H1 (cell line): ENCODE measurements around the gene THBD. TPM values are rescaled to one million over a fixed set of nuclear protein-coding genes. Genes with fewer than 3 reads are reported as not detected.

Experiments
- CTCF ChIA-PET: fragments of 300-600 bp; sonication (Branson Sonifier 250); formaldehyde crosslinking; loops from one replicate; lab custom pipeline; 2021; ENCODE audit not compliant: partially characterized antibody; lab: Charles Lee
- POLR2A ChIA-PET: fragments of 300-600 bp; sonication (Branson Sonifier 250); formaldehyde crosslinking; loops from one replicate; lab custom pipeline; 2021; ENCODE audit warnings: inconsistent platforms; ENCODE audit not compliant: partially characterized antibody; lab: Charles Lee
- DNase-seq, 2 experiments: peaks; one replicate each; pipeline versions ENCODE4 v3.0.0 to v3.0.0-alpha.2; 2010 to 2022; ENCODE audit warnings: low spot score in 2 of 2, low read depth in 1 of 2, mixed read lengths in 1 of 2
- FAIRE-seq: peaks from 2 replicates; lab custom pipeline; 2011; peaks lifted over from hg19 to GRCh38; lab: Jason Lieb, UNC
- H2AFZ ChIP-seq: 2 replicates; pipeline ENCODE4 v1.8.1; 2012; ENCODE audit warnings: low read length, inconsistent platforms
- H2AK5ac ChIP-seq: 2 replicates; pipeline ENCODE4 v1.6.1; 2013; ENCODE audit warnings: low read depth, low read length
- H2BK120ac ChIP-seq: replicated peaks from 2 replicates; pipeline ENCODE3; 2013; ENCODE audit warnings: low read depth, low read length, inconsistent platforms
- H2BK12ac ChIP-seq: 2 replicates; pipeline ENCODE4 v1.6.1; 2013; ENCODE audit warnings: low read depth, low read length
- H2BK15ac ChIP-seq: 2 replicates; pipeline ENCODE4 v1.6.1; 2013; ENCODE audit warnings: low read length
- H2BK20ac ChIP-seq: 2 replicates; pipeline ENCODE4 v1.6.1; 2013; ENCODE audit warnings: low read length
- H2BK5ac ChIP-seq: 2 replicates; pipeline ENCODE4 v1.6.1; 2013; ENCODE audit warnings: low read depth, low read length
- H3K14ac ChIP-seq: 2 replicates; pipeline ENCODE4 v1.6.1; 2013; ENCODE audit warnings: inconsistent platforms; ENCODE audit not compliant: insufficient read length
- H3K18ac ChIP-seq: 2 replicates; pipeline ENCODE4 v1.6.1; 2013; ENCODE audit warnings: low read length; ENCODE audit errors: extremely low read depth
- H3K23ac ChIP-seq: 2 replicates; pipeline ENCODE4 v1.6.1; 2013; ENCODE audit warnings: inconsistent platforms; ENCODE audit not compliant: insufficient read length
- H3K23me2 ChIP-seq: 2 replicates; pipeline ENCODE4 v1.6.1; 2013; ENCODE audit warnings: low read depth, low read length
- H3K27ac ChIP-seq: 2 replicates; pipeline ENCODE4 v1.6.1; 2011; ENCODE audit warnings: low read depth, low read length, inconsistent platforms
- H3K27me3 ChIP-seq, 4 experiments: replicated peaks in 1 of 4; 1 replicate in 1 of 4; 2 replicates in 3 of 4; pipeline versions ENCODE4 v1.6.1 to v1.8.1; 2011 to 2013; ENCODE audit warnings: low read length in 3 of 4, mild to moderate bottlenecking in 3 of 4, inconsistent platforms in 2 of 4, mixed read lengths in 2 of 4, moderate library complexity in 1 of 4; ENCODE audit not compliant: control insufficient read depth in 3 of 4, insufficient read depth in 3 of 4; ENCODE audit errors: extremely low read depth in 1 of 4
- H3K36me3 ChIP-seq, 4 experiments: 2 replicates each; pipeline versions ENCODE4 v1.6.1 to v1.8.1; 2011 to 2013; ENCODE audit warnings: mild to moderate bottlenecking in 4 of 4, low read length in 3 of 4, moderate library complexity in 2 of 4, control low read depth in 1 of 4, inconsistent platforms in 1 of 4; ENCODE audit not compliant: insufficient read depth in 4 of 4, control insufficient read depth in 2 of 4
- H3K4ac ChIP-seq: replicated peaks from 2 replicates; pipeline ENCODE3; 2013; ENCODE audit warnings: low read length, low read depth, mixed read lengths, inconsistent platforms; ENCODE audit not compliant: insufficient read length
- H3K4me1 ChIP-seq, 4 experiments: replicated peaks in 1 of 4; 1 replicate in 1 of 4; 2 replicates in 3 of 4; pipeline versions ENCODE4 v1.6.1 to v1.8.1; 2011 to 2013; ENCODE audit warnings: low read length in 3 of 4, inconsistent platforms in 2 of 4, mixed read lengths in 1 of 4; ENCODE audit not compliant: insufficient read depth in 4 of 4, control insufficient read depth in 3 of 4
- H3K4me2 ChIP-seq, 2 experiments: 2 replicates each; pipeline versions ENCODE4 v1.6.1 to v1.8.1; 2011 to 2013; ENCODE audit warnings: low read depth in 2 of 2, low read length in 2 of 2, control low read depth in 1 of 2, inconsistent platforms in 1 of 2, mild to moderate bottlenecking in 1 of 2; ENCODE audit not compliant: insufficient read depth in 1 of 2
- H3K4me3 ChIP-seq, 4 experiments: fragments of 200-600, 300-600 bp in 1 of 4; sonication (generic), shearing (Covaris generic), sonication (Bioruptor Twin) in 1 of 4; 2 replicates each; pipeline versions ENCODE4 v1.5.1 to v1.8.1; 2011 to 2016; ENCODE audit warnings: low read length in 4 of 4, low read depth in 3 of 4, control low read depth in 2 of 4, inconsistent platforms in 2 of 4, mild to moderate bottlenecking in 2 of 4, mixed read lengths in 1 of 4, moderate library complexity in 1 of 4; ENCODE audit not compliant: insufficient read depth in 2 of 4; ENCODE audit errors: extremely low read depth in 1 of 4
- H3K56ac ChIP-seq: replicated peaks from 2 replicates; pipeline ENCODE3; 2013; ENCODE audit warnings: low read depth, mild to moderate bottlenecking, mixed read lengths, low read length, inconsistent platforms; ENCODE audit not compliant: insufficient read length
- H3K79me1 ChIP-seq: 2 replicates; pipeline ENCODE4 v1.6.1; 2013; ENCODE audit warnings: low read depth, low read length, control low read depth
- H3K79me2 ChIP-seq, 2 experiments: 2 replicates each; pipeline versions ENCODE4 v1.6.1 to v1.8.1; 2012 to 2013; ENCODE audit warnings: low read length in 2 of 2, mild to moderate bottlenecking in 2 of 2, inconsistent platforms in 1 of 2; ENCODE audit not compliant: insufficient read depth in 2 of 2, control insufficient read depth in 1 of 2
- H3K9ac ChIP-seq, 4 experiments: replicated peaks in 1 of 4; 1 replicate in 1 of 4; 2 replicates in 3 of 4; pipeline versions ENCODE4 v1.6.1 to v1.8.1; 2011 to 2013; ENCODE audit warnings: low read depth in 3 of 4, low read length in 3 of 4, control low read depth in 2 of 4, mild to moderate bottlenecking in 2 of 4, moderate library complexity in 2 of 4, inconsistent platforms in 1 of 4; ENCODE audit errors: extremely low read depth in 1 of 4
- H3K9me3 ChIP-seq, 2 experiments: 2 replicates each; pipeline versions ENCODE4 v1.6.1 to v1.8.1; 2012 to 2013; ENCODE audit warnings: mild to moderate bottlenecking in 2 of 2, moderate library complexity in 2 of 2, control low read depth in 1 of 2, inconsistent platforms in 1 of 2, low read depth in 1 of 2, low read length in 1 of 2, mixed read lengths in 1 of 2; ENCODE audit not compliant: insufficient read depth in 2 of 2
- H4K20me1 ChIP-seq, 2 experiments: replicated peaks in 1 of 2; 2 replicates each; pipeline versions ENCODE3 to v1.8.1; 2011 to 2013; ENCODE audit warnings: inconsistent platforms in 2 of 2, low read length in 2 of 2, mild to moderate bottlenecking in 1 of 2; ENCODE audit not compliant: insufficient read depth in 2 of 2, control insufficient read depth in 1 of 2
- H4K5ac ChIP-seq: 2 replicates; pipeline ENCODE4 v1.6.1; 2013; ENCODE audit warnings: low read length, low read depth, mixed read lengths, inconsistent platforms; ENCODE audit not compliant: insufficient read length
- H4K8ac ChIP-seq: 2 replicates; pipeline ENCODE4 v1.8.0; 2013; ENCODE audit warnings: mild to moderate bottlenecking, moderate library complexity, low read length, inconsistent platforms; ENCODE audit not compliant: insufficient read depth; ENCODE audit errors: extremely low read depth
- H4K91ac ChIP-seq: replicated peaks from 2 replicates; pipeline ENCODE3; 2013; ENCODE audit warnings: low read length, mixed read lengths, inconsistent platforms; ENCODE audit not compliant: insufficient read length
- ATF3 ChIP-seq: IDR thresholded peaks from 2 replicates; pipeline ENCODE4 v1.6.1; 2011; ENCODE audit warnings: low read depth, mild to moderate bottlenecking, low read length; ENCODE audit not compliant: insufficient read depth
- BRCA1 ChIP-seq: IDR thresholded peaks from 2 replicates; pipeline ENCODE4 v1.6.1; 2012; ENCODE audit warnings: low read depth, low read length, improper control_type of control experiment
- CHD2 ChIP-seq: IDR thresholded peaks from 2 replicates; pipeline ENCODE4 v1.6.1; 2012; ENCODE audit warnings: low read length, improper control_type of control experiment
- CTBP2 ChIP-seq: IDR thresholded peaks from 2 replicates; pipeline ENCODE4 v1.7.0; 2011; ENCODE audit warnings: borderline replicate concordance, mild to moderate bottlenecking, moderate library complexity, mixed read lengths, low read length; ENCODE audit not compliant: insufficient read depth, insufficient read length
- EZH2 ChIP-seq: fragments of 200-600 bp; sonication (generic); IDR thresholded peaks from 2 replicates; pipeline ENCODE4 v1.7.1; 2012; ENCODE audit warnings: low read depth, mild to moderate bottlenecking, moderate library complexity, low read length, inconsistent platforms; ENCODE audit not compliant: severe bottlenecking
- GABPA ChIP-seq: IDR thresholded peaks from 2 replicates; pipeline ENCODE4 v1.6.1; 2011; ENCODE audit warnings: mild to moderate bottlenecking, low read length, moderate library complexity, borderline replicate concordance; ENCODE audit not compliant: insufficient read depth
- JUN ChIP-seq: IDR thresholded peaks from 2 replicates; pipeline ENCODE4 v1.6.1; 2011; ENCODE audit warnings: low read depth, mild to moderate bottlenecking, improper control_type of control experiment, low read length
- KDM5A ChIP-seq: fragments of 200-600 bp; IDR thresholded peaks from 2 replicates; pipeline ENCODE4 v1.7.1; 2012; ENCODE audit warnings: mild to moderate bottlenecking, low read length, inconsistent platforms, mixed read lengths
- POLR2A ChIP-seq, 2 experiments: IDR thresholded peaks; 1 replicate in 1 of 2; 2 replicates in 1 of 2; pipeline ENCODE4 v1.6.1; 2011; ENCODE audit warnings: low read depth in 2 of 2, low read length in 2 of 2, mild to moderate bottlenecking in 2 of 2; ENCODE audit errors: control extremely low read depth in 1 of 2
- RFX5 ChIP-seq: IDR thresholded peaks from 2 replicates; pipeline ENCODE4 v1.6.1; 2011; ENCODE audit warnings: low read depth, low read length, improper control_type of control experiment, borderline replicate concordance
- RNF2 ChIP-seq: fragments of 200-900, 300-1000 bp; sonication (generic); IDR thresholded peaks from 2 replicates; pipeline ENCODE4 v1.7.1; 2016; ENCODE audit warnings: borderline replicate concordance, low read depth, mild to moderate bottlenecking, antibody characterized with exemption, low read length; ENCODE audit not compliant: poor library complexity, severe bottlenecking; ENCODE audit errors: missing control alignments
- RXRA ChIP-seq: IDR thresholded peaks from 2 replicates; pipeline ENCODE4 v1.6.1; 2011; ENCODE audit warnings: low read depth, mild to moderate bottlenecking, low read length, moderate library complexity; ENCODE audit not compliant: insufficient read depth
- SP1 ChIP-seq: IDR thresholded peaks from 2 replicates; pipeline ENCODE4 v1.6.1; 2011; ENCODE audit warnings: low read depth, low read length
- TAF1 ChIP-seq: IDR thresholded peaks from 2 replicates; pipeline ENCODE4 v1.6.1; 2011; ENCODE audit warnings: mild to moderate bottlenecking, low read depth, low read length
- TAF7 ChIP-seq: optimal IDR thresholded peaks from 2 replicates; pipeline ENCODE3; 2011; ENCODE audit warnings: low read depth, mild to moderate bottlenecking, inconsistent platforms, low read length, moderate library complexity, borderline replicate concordance
- WGBS, 2 experiments: shearing (Covaris generic) in 1 of 2; methylation state at CpG; one replicate each; pipeline versions ENCODE4 v1.1.6 to v1.1.7; 2013 to 2015; ENCODE audit warnings: low lambda C conversion rate in 2 of 2, mixed read lengths in 2 of 2, inconsistent platforms in 1 of 2, low coverage in 1 of 2, missing lambda C conversion rate in 1 of 2; ENCODE audit not compliant: insufficient replicate concordance in 2 of 2, insufficient coverage in 1 of 2, insufficient read length in 1 of 2; ENCODE audit errors: extremely low coverage in 1 of 2, missing lambda C conversion rate in 1 of 2; 5-methylcytosine and 5-hydroxymethylcytosine counted together
- polyA plus RNA-seq, 7 experiments: library from polyadenylated mRNA; depleted of rRNA in 3 of 7; stranded (reverse) in 5 of 7; unstranded in 2 of 7; fragments of >200 nt in 5 of 7; fragments of 200-250 nt in 2 of 7; gene quantifications; 1 replicate in 5 of 7; 2 replicates in 1 of 7; 4 replicates in 1 of 7; pipeline versions ENCODE4 v1.2.1 to v1.2.3, GENCODE V29; 2011 to 2013; ENCODE audit warnings: missing spikeins in 2 of 7, mixed read lengths in 2 of 7
- total RNA-seq: library from RNA; stranded (reverse); fragmentation: NEBNext Ultra II Directional; extraction: Animal tissue kit (Norgen Biotek cat#: 25700); gene quantifications from 2 replicates; pipeline ENCODE4 v1.2.1, GENCODE V29; 2021

Gene THBD
- total and polyA plus RNA-seq, 2 of the 8 experiments (the other 6 are each of a cell fraction or from before 2014, with no cell fraction given) = 0.21 to 0.43 TPM

DNA sequence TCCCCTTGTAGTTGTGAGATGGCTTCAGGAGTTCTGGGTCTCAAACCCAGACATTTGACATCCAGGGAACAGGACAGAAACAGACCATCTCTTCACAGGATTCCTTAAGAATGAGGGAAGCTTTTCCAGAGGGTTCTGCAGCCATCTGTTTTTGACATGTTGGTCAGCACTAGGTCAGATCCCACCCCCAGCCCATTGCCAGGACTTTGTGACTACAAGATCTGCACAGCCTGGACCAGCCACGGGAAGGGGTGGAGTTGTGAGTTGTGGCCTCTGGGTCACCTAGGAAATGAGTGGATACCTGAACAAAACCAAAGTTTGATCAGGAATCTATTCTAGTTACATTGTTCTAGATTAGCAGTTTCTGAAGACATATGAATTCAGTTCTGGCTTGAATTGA, 53.5 kb downstream of the THBD start:
- no peak for DNase-seq
- TF ChIP-seq RXRA (no peak), TAF7 (no peak), EZH2 (no peak), CHD2 (no peak), CTBP2 (no peak), BRCA1 (no peak), JUN (no peak), SP1 (no peak), ATF3 (no peak), KDM5A (no peak), TAF1 (no peak), POLR2A (IDR thresholded peaks at IDR 0.05; ENCODE audit: control extremely low read depth in 1 of 2, low read depth in 2 of 2, low read length in 2 of 2) (no peak), RFX5 (no peak), GABPA (no peak), RNF2 (no peak)
- TF ChIP-seq, all 59 proteins: peak for 0

More for the DNA sequence above, 53.5 kb downstream of the THBD start:
- H2AFZ ChIP-seq = no peak overlapping the region
- no peak overlapping the region for H3K14ac ChIP-seq
- H2BK12ac ChIP-seq = no peak overlapping the region
- H2BK5ac ChIP-seq = no peak overlapping the region
- H3K36me3 ChIP-seq = no peaks in the 10 kb centered on the region
- H2BK20ac ChIP-seq = no peak overlapping the region
- no peak overlapping the region for H3K4me2 ChIP-seq
- no peak overlapping the region for H4K91ac ChIP-seq
- no peak overlapping the region for H4K5ac ChIP-seq
- no peaks in the 10 kb centered on the region for H3K79me1 ChIP-seq
- no peak overlapping the region for H4K8ac ChIP-seq
- peaks cover 12 to 18% of the 10 kb centered on the region in 2 experiments for H3K9me3 ChIP-seq
- H3K18ac ChIP-seq = no peak overlapping the region
- POLR2A ChIA-PET = no interaction called here
- H3K23ac ChIP-seq = no peak overlapping the region
- no peaks in the 10 kb centered on the region for H3K23me2 ChIP-seq
- no peaks in the 10 kb centered on the region for H4K20me1 ChIP-seq
- no peaks in the 10 kb centered on the region for H3K79me2 ChIP-seq
- H2BK120ac ChIP-seq = no peak overlapping the region
- no peak for FAIRE-seq
- no peak overlapping the region for H3K4ac ChIP-seq
- CTCF ChIA-PET = no interaction called here
- no peak overlapping the region for H3K27ac ChIP-seq
- no peak overlapping the region for H3K9ac ChIP-seq
- 81% methylated on average over 1 of the region's 1 CpG; no CpG with 5 or more reads in 1 of the 2 experiments for WGBS, 2 experiments
- H3K4me3 ChIP-seq = no peak overlapping the region
- H3K4me1 ChIP-seq = no peaks in the 10 kb centered on the region
- H3K56ac ChIP-seq = no peak overlapping the region
- H2BK15ac ChIP-seq = no peak overlapping the region
- no peak overlapping the region for H2AK5ac ChIP-seq
- H3K27me3 ChIP-seq = no peaks in the 10 kb centered on the region
